HG02610 (cell line): ENCODE measurements around the gene DCP2.
"Not testable (repeated sequence)": the region's sequence is repeated elsewhere in the genome, so short reads cannot be mapped to it uniquely, and the experiment has no call there.

Experiments used
- ATAC-seq: cut with Tn5 transposase; IDR thresholded peaks from one replicate; pipeline ENCODE4 v1.9.1; 2021; ENCODE audit warnings: mild to moderate bottlenecking, moderate library complexity; ENCODE audit not compliant: unreplicated experiment

Gene DCP2

DNA sequence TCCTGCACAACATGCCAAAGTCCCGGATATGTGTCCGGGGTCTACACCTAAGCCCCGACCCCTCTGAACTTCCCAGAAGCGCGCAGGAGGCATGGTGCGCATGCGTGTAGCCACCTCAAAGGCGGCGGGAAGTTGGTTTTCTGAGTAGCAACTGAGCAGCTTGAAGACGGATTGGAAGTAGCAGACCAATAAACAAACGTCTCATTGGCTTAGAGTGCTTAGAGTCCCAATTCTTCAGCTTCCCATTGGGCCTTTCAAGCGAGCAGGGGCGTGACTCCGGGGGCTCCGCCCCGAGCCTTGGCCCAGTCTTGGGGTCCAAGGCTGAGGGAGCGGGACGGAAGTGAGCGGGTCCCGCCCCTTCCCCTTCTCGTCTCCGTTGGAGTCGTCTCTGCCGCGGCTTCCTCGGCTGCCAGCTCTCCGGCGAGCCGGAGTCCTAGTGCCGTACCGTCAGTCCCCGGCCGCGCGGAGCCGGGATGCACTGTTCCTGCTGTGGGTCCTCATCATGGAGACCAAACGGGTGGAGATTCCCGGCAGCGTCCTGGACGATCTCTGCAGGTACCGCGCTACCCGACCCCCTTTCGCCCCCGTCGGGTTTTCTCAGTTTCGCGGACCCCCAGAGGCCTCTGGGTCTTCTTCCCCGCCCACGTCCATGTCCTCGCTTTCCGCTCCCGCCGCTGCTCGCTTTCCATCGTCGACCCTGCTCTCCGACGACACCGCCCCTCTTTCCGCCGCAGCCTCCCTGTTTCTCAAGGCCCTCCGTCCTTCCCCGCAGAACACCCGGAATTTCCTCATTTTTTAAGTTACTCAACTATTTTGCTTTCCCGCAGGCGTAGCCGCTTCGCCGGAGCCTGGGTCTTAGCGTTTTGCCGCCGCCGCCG lies at the start of gene DCP2:
Gene DCP2, plus strand, starts transcription at position 367 of the 878 bp plus-strand sequence. Its CDS starts 136 bp downstream, at position 503.
- ATAC-seq = peak; percentile 99

DNA sequence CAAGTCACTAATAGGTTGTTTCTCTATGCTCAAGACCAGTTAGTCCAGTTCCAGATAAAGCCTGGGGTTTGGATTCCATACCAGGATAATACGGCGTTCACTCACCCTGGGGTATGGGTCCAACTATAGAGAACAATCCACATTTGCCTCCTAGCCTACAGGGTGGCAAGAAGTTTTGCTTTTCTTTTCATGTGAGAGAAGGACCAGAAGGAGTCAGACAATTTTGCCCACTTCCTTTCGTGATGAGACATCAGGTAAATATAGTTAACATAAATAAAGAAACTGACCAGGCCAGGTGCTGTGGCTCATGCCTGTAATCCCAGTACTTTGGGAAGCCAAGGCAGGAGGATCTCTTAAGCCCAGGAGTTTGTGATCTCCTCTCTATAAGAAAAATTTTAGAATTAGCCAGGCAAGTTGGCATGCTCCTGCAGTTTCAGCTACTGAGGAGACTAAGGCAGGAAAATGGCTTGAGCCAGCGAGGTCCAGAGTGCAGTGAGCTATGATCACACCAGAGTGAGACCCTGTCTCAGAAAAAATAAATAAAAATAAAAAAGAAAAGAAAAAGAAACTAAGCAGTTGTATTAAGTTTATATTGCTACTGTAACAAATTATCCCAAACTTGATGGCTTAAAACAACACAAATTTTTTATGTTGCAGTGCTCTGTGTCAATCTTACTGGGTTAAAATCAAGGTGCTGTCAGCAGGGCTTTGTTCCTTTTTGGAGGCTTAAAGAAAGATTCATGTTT lies 47.1 kb upstream of the DCP2 start:
- peak; percentile 66 for ATAC-seq

DNA sequence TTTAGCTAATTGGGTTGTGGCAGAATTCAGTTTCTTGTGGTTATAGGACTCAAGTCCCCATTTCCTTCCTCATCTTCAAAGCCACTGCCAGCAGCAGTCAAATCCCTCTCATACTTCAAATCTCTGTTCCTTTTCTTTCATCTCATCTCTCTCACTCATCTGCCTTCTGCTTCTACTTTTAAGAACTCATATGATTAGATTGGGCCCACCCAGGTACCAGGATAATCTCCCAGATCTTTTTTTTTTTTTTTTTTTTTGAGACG lies 46.6 kb upstream of the DCP2 start:
- peak; percentile 41 for ATAC-seq

DNA sequence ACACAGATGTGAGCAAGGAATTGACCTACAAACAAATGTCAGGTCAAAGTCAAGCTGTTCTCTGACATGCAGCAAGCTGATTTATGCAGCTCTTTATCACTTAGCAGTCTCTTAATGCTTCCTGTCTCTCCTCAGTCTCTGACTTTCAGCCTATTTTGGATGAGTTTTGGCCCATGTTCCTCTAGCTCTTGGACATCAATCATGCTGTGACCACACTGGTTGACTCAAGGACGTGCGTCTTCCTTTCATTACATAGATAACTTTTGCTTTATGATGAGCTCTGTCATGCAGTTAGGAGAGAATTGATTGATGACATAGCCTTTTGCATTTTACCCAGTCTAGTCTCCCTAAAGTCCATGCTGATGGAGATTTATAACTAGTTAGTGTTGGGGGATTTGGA lies 45.1 kb upstream of the DCP2 start:
- ATAC-seq = no peak

DNA sequence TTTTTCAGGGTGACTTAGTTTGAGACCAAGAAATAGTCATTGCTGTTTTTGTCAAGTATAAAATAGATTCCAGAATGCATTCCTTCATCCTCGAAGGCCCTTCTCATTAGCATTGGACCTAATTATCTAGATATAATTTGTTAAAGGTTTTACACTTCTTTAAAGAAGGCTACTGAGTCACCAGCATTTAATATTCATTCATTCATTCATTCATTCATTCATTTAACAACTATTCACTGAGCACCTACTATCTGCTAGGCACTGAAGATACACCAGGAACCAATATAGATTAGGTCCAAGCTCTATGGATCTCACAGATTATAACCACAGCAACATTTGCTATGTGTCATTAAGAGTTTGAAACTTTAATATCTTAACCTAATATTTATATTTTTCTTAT lies 43.5 kb upstream of the DCP2 start:
- no peak for ATAC-seq

DNA sequence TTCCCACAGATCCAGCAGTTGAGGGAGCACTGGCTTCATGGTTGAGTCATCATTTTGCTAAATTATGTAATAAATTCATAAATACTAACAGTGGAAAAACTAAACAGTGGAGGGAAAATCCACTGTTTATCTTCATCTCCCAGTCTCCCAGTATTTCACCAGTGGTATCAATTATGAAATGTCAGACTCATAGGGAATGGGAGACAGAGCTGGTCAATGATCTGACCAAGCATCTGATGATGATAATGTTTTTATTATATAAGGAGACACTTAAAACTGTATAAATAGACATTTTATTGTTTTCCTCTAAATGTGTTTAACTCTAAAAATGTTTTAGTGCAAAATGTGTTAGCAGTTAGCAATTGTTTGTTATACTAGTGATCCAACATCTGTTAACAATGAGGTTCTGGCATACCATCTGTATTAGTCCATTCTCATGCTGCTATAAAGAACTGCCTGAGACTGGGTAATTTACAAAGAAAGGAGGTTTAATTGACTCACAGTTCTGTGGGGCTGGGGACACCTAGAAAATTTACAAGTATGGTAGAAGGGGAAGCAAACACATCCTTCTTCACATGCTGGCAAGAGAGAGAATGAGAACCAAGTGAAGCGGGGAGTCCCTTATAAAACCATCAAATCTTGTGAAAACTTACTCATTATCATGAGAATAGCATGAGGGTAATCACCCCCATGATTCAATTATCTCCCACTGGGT lies 42.8 kb upstream of the DCP2 start:
- no peak for ATAC-seq

DNA sequence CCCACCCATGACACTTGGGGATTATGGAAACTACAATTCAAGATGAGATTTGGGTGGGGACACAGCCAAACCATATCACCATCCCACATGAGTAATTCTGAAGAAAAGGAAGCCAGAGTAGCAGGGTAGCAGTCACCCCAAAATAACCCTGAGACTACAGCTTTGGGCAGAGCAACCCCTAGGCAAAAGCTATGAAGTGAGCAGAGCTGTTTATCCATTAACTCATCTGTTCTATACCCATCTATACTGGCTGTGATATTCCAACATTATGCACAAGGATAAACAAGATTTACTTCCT lies 42.3 kb upstream of the DCP2 start:
- no peak for ATAC-seq

DNA sequence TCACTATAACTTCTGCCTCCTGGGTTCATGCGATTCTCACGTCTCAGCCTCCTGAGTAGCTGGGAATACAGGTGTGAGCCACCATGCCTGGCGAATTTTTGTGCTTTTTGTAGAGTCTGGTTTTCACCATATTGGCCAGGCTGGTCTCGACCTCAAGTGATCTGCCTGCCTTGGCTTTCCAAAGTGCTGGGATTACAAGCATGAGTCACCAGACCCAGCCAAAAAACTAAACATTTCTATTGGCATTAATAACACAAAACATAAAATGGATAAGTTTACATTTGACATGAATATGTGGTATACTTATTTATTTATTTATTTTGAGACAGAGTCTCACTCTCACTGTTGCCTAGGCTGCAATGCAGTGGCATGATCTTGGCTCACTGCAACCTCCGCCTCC lies 40.9 kb upstream of the DCP2 start:
- no peak for ATAC-seq

DNA sequence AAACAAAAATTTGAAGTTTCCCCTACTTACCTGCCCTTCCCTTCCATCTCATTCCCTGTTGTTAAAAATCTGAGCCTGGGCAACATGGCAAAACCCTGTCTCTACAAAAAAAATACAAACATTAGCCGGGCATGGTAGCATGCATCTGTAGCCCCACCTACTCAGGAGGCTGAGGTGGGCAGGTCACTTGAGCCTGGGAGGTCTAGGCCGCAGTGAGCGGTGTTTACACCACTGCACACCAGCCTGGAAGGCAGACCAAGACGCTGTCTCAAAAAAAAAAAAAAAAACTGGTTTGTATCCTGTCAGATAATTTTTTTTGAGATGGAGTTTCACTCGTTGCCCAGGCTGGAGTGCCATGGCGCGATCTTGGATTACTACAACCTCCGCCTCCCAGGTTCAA lies 38.3 kb upstream of the DCP2 start:
- no peak for ATAC-seq

DNA sequence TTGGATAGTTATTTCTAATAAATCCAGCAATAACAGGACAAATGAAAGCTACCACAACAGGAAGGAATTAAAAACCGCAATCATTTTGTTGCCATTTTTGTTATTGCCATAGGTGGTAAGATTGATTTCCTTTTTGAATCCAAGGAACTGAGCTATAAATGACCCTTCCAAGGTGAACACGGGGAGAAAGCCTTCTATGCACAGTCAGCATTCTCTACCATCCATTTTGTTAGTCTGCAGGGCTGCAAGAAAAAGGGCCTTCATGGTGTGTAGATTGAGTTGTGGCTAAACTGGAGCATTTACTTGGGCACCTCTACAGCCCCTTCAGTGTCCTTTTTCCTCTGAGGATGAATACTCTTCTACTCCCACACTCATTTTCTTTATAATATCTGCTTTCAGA lies 35.9 kb upstream of the DCP2 start:
- ATAC-seq = no peak

DNA sequence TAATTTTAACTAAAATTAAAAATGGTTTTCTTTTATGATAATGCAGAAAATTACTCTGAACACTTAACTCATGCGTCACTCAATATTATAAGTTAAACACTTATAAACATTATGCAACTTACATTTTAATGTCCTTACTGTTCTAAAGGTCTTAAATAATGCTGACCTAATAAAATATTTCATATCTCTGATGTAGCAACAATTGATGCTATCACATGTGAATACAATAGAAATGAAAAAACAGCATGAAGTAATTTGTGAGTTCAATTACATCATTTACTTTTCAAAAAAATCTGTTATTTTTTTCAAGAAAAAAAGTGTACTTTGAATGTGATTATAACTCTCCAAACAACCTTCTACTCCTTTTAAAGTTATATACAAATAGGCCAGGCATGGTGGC lies 28.1 kb upstream of the DCP2 start:
- no peak for ATAC-seq

DNA sequence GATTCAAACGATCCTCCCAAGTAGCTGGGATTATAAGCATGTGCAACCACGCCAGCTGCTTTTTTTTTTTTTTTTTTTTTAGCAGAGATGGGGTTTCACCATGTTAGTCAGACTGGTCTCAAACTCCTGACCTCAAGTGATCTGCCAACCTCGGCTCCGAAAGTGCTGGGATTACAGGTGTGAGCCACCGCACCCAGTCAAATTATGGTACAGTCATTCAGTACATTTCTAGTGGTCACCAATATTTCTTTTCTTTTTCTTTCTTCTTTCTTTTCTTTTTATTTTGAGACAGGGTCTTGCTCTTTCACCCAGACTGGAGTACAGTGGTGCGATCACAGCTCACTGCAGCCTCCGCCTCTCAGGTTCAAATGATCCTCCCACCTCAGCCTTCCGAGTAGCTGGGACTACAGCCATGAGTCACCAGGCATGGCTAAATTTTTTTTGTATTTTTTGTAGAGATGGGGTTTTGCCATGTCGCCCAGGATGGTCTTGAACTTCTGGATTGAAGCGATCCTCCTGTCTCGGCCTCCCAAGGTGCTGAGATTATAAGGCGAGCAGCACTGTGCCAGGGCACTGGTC lies 25.4 kb upstream of the DCP2 start:
- peak; percentile 90 for ATAC-seq

DNA sequence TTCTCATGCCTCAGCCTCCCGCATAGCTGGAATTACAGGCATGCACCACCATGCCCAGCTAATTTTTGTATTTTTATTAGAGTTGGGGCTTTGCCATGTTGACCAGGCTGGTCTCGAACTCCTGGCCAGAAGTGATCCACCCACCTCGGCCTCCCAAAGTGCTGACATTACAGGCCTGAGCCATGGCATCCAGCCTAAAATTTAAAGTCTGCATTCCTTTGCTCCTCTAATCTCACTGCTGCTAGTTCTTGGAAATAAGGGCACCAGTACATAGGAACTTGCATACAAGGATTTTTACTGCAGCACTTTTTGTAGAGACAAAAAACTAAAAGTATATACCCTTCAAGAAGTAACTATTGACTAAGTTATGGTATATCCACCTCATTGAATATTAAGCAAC lies 20.0 kb upstream of the DCP2 start:
- ATAC-seq = no peak

DNA sequence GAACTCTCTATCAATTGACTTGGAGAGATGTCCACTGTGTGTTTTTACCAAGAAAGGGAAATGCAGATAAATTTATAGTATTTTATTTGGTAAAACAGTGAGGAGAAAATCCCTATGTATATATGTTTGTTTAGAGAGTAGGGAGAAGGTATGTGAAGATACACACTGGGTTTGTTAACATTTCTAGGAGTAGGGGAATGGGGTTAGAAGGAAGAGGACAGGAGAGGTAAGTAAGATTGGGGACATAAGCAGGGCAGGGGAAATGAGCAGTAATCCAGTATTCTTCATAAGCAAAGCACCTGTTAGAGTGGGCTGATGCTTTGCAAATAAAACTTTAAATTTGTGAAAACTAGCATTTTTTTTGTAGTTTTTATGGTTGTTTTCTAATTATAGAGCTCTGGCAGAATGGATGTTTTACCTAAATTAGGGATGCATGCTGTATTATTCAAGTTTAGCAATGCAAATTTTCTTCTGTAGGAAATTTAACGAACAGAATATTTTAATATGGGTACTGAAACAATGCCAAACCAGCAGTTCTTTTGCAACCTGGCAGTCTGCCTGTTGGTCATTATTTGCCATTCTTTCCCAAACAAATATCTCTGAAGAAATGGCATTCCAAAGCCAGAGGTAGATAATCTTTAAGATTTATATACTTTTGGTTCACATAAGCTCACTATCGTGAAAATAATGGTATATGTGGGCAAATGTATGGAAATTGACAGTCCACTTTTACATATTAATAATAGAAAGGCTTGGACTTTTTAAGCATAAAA lies 19.4 kb upstream of the DCP2 start:
- ATAC-seq = no peak

DNA sequence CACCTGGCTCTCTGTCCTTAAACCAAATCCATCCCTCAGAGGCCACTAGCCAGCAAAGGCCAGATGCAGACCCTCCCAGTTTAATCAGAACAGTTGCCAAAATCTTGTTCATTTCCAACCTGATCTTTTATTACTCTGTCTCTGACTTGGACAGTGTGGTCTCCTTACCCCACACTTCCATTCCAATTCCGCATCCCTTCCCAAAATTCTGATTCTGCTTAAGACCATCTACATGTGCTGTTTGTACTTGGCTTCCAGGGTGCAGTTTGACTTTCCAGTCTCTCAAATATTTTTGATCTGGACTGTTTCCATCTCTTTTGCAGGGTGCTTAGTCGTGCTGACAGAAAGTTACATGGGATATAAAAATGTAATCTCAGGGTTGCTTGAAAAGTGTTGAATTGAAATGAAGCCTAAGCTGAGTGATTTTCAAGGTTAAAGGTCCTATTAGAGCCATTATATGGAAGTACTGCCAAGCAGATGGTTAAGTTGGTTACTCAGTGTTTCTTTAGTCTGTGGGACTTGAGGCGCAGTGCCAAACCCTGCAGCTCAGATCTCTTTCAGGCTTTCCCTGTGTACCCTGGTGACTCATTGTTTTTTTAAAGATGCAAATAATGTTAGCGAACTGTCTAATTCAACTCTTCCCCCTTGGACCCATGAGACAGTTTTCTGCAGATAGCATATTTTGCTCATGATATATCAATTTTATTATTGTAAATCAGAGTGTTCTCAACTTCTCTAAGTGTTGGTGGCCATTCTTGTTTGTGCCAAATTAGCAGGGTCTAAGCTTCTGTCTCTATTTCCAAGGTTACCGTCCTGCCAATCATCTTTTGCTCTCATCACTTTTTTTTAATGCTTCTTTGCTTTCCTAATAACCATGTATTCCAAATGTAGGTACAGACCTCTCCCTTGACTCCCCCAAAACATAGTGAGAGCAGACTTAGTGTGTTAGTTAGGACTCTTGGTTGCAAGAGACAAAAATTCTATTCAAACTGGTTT lies 18.2 kb upstream of the DCP2 start:
- peak; percentile 94 for ATAC-seq

DNA sequence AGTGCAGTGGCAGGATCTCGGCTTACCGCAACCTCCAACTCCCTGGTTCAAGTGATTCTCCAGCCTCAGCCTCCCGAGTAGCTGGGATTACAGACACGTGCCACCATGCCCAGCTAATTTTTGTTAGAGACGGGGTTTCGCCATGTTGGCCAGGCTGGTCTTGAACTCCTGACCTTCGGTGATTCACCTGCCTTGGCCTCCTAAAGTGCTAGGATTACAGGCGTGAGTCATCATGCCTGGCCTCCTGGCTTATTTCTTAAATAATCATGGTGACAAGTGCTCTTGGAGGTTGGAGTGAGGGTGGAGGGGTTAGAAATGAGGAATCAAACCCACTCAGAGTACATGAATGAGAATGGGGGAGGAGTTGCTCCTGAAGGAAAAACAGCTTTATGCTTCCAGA lies 16.7 kb upstream of the DCP2 start:
- ATAC-seq = not testable (repeated sequence)

DNA sequence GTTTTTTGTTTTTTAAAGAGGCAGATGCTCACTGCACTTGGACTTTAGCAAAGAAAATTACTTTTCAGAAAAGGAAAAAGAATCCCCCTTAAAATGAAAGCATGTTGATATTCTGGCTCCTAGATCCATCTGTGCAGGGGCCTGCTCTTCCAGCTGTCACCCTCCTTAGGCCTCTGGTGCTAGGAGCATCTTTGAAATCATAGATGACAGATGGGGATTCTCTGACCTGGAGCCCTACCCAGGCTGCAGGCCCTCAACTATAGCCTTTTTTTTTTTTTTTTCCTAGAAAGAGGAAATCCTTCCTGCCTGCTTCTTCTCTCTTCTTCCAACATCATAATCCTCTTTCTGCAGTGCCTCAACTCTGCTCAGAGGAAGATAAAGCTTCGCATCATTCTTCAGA lies 16.3 kb upstream of the DCP2 start:
- no peak for ATAC-seq

DNA sequence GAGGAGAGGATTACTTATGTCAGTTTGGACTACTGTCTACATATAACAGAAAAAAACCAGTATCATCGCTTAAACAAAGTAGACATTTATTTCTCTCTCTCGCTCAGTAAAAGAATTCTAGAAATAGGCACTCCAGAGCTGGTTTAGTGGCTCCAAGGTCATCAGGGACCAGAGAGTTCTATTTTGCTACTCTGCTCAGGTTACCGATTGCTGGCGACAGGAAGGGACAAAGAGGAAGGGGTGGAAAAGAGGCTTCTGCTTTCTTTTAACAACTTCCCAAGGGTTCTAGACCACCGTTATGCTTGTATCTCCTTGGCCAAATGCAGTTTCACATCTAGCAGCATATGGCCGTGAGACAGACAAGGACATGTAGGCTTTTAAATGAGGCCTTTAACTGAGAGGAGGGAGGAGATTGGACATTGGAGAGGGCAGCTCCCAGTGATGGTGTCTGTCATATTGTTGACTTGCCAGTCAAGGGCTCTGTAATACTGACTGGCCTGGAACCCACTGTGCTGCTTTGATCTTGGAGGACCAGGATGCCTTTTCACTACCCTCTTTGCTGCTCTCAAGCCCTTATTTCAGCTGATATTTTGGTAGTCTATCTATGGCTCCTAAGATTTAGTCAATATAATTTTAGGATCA lies 15.6 kb upstream of the DCP2 start:
- no peak for ATAC-seq

DNA sequence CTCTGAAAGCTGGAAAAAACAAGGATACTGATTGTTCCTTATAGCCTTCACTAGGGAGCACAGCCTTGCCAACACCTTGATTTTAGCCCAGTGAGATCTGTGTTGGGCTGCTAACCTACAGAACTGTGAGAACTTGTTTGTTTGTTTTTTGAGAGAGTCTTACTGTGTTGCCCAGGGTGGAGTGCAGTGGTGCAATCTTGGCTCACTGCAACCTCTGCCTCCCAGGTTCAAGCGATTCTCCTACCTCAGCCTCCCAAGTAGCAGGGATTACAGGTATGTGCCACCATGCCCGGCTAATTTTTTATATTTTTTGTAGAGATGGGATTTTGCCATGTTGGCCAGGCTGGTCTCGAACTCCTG lies 13.2 kb upstream of the DCP2 start:
- ATAC-seq = not testable (repeated sequence)
